Measurements from ENCODE around the gene CXCR3.

GRCh38 chrX:71586929-71587328 is 31.4 kb downstream of the CXCR3 start:
- no peak for TF ChIP-seq CTCF (IDR thresholded peaks at IDR 0.05)
- no peak for TF ChIP-seq ZFX (IDR thresholded peaks at IDR 0.05; ENCODE audit: borderline replicate concordance)
